HG02763 (cell line): ENCODE measurements around the gene HOXA3.

Source experiments
- ATAC-seq: cut with Tn5 transposase; IDR thresholded peaks from one replicate; pipeline ENCODE4 v1.9.1; 2021; ENCODE audit warnings: mild to moderate bottlenecking, moderate library complexity; ENCODE audit not compliant: unreplicated experiment

HOXA3 gene

GRCh38 chr7:27168265-27168947 lies 16.0 kb upstream of the HOXA3 start:
- no peak for ATAC-seq

GRCh38 chr7:27167916-27168264 lies 15.5 kb upstream of the HOXA3 start:
- no peak for ATAC-seq

GRCh38 chr7:27166531-27167505 lies 14.4 kb upstream of the HOXA3 start:
- ATAC-seq: no peak

- ATAC-seq: no peak
Measured at GRCh38 chr7:27165996-27166530, 13.7 kb upstream of the HOXA3 start.

- ATAC-seq: no peak
Measured at GRCh38 chr7:27165089-27165995, 13.0 kb upstream of the HOXA3 start, which contains the start of gene HOXA9. TSS of gene HOXA9 (minus strand) at chr7:27165537. CDS start at chr7:27165457, 80 bp downstream.

GRCh38 chr7:27164367-27165088 lies 12.1 kb upstream of the HOXA3 start:
- no peak for ATAC-seq

- no peak for ATAC-seq
Measured at GRCh38 chr7:27164045-27164366, 11.6 kb upstream of the HOXA3 start.

- ATAC-seq: no peak
Measured at GRCh38 chr7:27163288-27164044, 11.1 kb upstream of the HOXA3 start.

GRCh38 chr7:27162561-27163287 lies 10.3 kb upstream of the HOXA3 start:
- no peak for ATAC-seq

- ATAC-seq: no peak
Measured at GRCh38 chr7:27161721-27162560, 9.6 kb upstream of the HOXA3 start.

- ATAC-seq: no peak
Measured at GRCh38 chr7:27161214-27161720, 8.9 kb upstream of the HOXA3 start.

- peak; percentile 43 for ATAC-seq
Measured at GRCh38 chr7:27160546-27161213, 8.3 kb upstream of the HOXA3 start.

GRCh38 chr7:27160145-27160545 lies 7.8 kb upstream of the HOXA3 start:
- no peak for ATAC-seq

- ATAC-seq: no peak
Measured at GRCh38 chr7:27159266-27160144, 7.1 kb upstream of the HOXA3 start.

GRCh38 chr7:27158436-27159265 lies 6.3 kb upstream of the HOXA3 start:
- ATAC-seq: no peak
